ENCODE data around the gene MAPK7. TPM values are rescaled to one million over a fixed set of nuclear protein-coding genes. Genes with fewer than 3 reads are reported as not detected.

Gene MAPK7
- total and polyA plus RNA-seq, 9 of the 15 experiments (the other 6 are each of a cell fraction or from before 2014, with no cell fraction given) = 0.46 to 7.5 (median 2.5) TPM

DNA sequence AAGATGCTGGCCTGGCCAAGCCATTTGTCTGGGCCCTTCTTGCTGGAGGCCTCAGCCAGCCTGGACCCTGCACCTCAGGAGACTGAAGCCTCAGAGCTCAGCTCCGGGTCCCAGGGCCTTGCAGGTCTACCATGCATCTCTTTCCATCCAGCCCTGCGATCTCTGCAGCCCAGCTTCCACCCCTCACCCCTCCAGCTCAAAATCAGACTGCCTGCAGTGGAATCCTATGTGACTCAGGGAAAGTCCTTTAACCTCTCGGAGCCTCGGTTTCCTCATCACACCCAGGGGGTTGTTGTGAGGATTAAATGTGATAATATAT lies 12.8 kb upstream of the MAPK7 start (continued):
- TF ChIP-seq MGA (IDR thresholded peaks at IDR 0.05) = no peak
- TF ChIP-seq ETV1 (tag; conservative IDR thresholded peaks at IDR 0.05; ENCODE audit: low read depth) = no peak
- TF ChIP-seq ZNF830 (CRISPR knock-in tag; IDR thresholded peaks at IDR 0.05) = no peak
- no peak for TF ChIP-seq HLTF (IDR thresholded peaks at IDR 0.05)
- no peak for TF ChIP-seq ZNF124 (CRISPR knock-in tag; IDR thresholded peaks at IDR 0.05)
- no peak for TF ChIP-seq ZBTB7A (IDR thresholded peaks at IDR 0.05; ENCODE audit: borderline replicate concordance, control insufficient read depth, low read depth, low read length)
- no peak for TF ChIP-seq CREB1 (IDR thresholded peaks at IDR 0.05)
- TF ChIP-seq CREB1 (CRISPR knock-in tag; IDR thresholded peaks at IDR 0.05) = no peak
- TF ChIP-seq NR4A1 (CRISPR knock-in tag; IDR thresholded peaks at IDR 0.05) = no peak
- no peak for TF ChIP-seq NR4A1 (tag; IDR thresholded peaks at IDR 0.05)
- TF ChIP-seq ASH1L (IDR thresholded peaks at IDR 0.05; ENCODE audit: borderline replicate concordance, low read depth, partially characterized antibody) = no peak
- TF ChIP-seq TAF7 (tag; IDR thresholded peaks at IDR 0.05) = no peak
- no peak for TF ChIP-seq SIN3A (IDR thresholded peaks at IDR 0.05; ENCODE audit: borderline replicate concordance in 2 of 2, control insufficient read depth in 1 of 2, low read depth in 2 of 2, low read length in 2 of 2)
- no peak for TF ChIP-seq FOXP1 (CRISPR knock-in tag; IDR thresholded peaks at IDR 0.05)
- TF ChIP-seq SREBF1 (IDR thresholded peaks at IDR 0.05; ENCODE audit: borderline replicate concordance, low read depth, low read length) = no peak

All from K562 (cell line).